Measurements from ENCODE around the gene PRKAG2.

Gene PRKAG2

GRCh38 chr7:151621961-151622360, 255.0 kb downstream of the PRKAG2 start:
- FAIRE-seq = no peak
- no peak for TF ChIP-seq POLR2A (IDR thresholded peaks at IDR 0.05; ENCODE audit: low read depth, low read length)
- no peak for DNase-seq (ENCODE audit: insufficient read length, low spot score)

GRCh38 chr7:151616443-151617213, 260.3 kb downstream of the PRKAG2 start:
- DNase-seq (ENCODE audit: insufficient read length, low spot score) (no peak), FAIRE-seq (no peak)
- TF ChIP-seq POLR2A (IDR thresholded peaks at IDR 0.05; ENCODE audit: low read depth, low read length) = no peak

GRCh38 chr7:151615784-151616183, 261.1 kb downstream of the PRKAG2 start:
- no peak for TF ChIP-seq POLR2A (IDR thresholded peaks at IDR 0.05; ENCODE audit: low read depth, low read length)
- DNase-seq (ENCODE audit: insufficient read length, low spot score) (no peak), FAIRE-seq (no peak)

DNA sequence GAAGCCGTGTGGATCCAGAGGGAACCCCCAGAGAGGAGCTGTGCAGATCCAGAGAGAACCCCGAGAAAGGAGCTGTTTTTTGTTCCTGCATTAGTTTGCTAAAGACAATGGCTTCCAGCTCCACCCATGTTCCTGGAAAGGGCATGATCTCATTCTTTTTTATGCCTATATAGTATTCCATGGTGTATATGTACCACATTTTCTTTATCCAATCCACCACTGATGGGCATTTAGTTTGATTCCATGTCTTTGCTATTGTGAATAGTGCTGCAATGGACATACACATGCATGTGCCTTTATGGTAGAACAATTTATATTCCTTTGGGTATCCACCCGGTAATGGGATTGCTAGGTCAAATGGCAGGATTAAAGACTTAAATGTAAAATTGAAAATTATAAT, 261.9 kb downstream of the PRKAG2 start:
- DNase-seq (ENCODE audit: insufficient read length, low spot score) = no peak
- no peak for FAIRE-seq
- no peak for TF ChIP-seq POLR2A (IDR thresholded peaks at IDR 0.05; ENCODE audit: low read depth, low read length)

- no peak for FAIRE-seq
- DNase-seq (ENCODE audit: insufficient read length, low spot score) = no peak
- no peak for TF ChIP-seq POLR2A (IDR thresholded peaks at IDR 0.05; ENCODE audit: low read depth, low read length)
Observed at GRCh38 chr7:151614019-151614418, 262.9 kb downstream of the PRKAG2 start.

DNA sequence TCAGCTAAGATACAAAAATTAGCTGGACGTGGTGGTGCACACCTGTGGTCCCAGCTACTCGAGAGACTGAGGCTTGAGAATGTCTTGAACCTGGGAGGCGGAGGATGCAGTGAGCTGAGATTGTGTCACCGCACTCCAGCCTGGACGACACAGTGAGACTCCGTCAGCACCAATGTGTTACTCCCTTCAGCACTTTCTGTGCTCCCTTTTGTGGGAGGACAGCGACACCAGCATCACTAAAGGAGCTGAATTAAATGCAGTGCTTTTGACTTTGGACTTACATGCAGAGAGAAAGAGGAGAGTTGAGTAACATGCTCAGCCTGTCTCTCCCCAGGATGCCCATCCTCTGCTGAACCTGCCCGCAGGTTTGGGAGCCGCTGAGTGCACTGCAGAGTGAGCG, 265.0 kb downstream of the PRKAG2 start:
- TF ChIP-seq POLR2A (IDR thresholded peaks at IDR 0.05; ENCODE audit: low read depth, low read length) = no peak
- FAIRE-seq = no peak
- no peak for DNase-seq (ENCODE audit: insufficient read length, low spot score)

DNA sequence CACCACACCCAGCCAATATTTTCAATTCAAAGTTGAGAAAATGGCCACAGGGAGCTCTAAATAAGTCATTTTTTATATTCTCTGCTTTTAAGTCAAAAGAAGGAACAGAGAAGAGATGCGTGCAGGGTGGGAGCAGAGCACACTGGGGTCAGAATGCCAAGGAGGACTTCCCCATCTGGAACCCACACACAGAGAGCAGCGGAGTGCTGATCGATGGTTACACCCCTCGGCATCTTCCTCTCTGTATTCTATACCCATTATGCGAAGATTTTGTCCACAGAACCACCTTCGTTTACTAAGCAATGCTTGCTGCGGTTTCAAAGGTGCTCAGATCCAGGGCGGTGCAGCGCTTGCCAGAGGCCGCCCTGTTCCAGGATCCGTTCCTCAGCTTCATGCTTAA, 265.9 kb downstream of the PRKAG2 start:
- no peak for TF ChIP-seq POLR2A (IDR thresholded peaks at IDR 0.05; ENCODE audit: low read depth, low read length)
- FAIRE-seq = no peak
- DNase-seq (ENCODE audit: insufficient read length, low spot score) = no peak

- no peak for DNase-seq (ENCODE audit: insufficient read length, low spot score)
- TF ChIP-seq POLR2A (IDR thresholded peaks at IDR 0.05; ENCODE audit: low read depth, low read length) = no peak
- no peak for FAIRE-seq
Observed at GRCh38 chr7:151608031-151608551, 268.8 kb downstream of the PRKAG2 start.

GRCh38 chr7:151607464-151607867, 269.4 kb downstream of the PRKAG2 start:
- TF ChIP-seq POLR2A (IDR thresholded peaks at IDR 0.05; ENCODE audit: low read depth, low read length) = no peak
- FAIRE-seq = no peak
- no peak for DNase-seq (ENCODE audit: insufficient read length, low spot score)

DNA sequence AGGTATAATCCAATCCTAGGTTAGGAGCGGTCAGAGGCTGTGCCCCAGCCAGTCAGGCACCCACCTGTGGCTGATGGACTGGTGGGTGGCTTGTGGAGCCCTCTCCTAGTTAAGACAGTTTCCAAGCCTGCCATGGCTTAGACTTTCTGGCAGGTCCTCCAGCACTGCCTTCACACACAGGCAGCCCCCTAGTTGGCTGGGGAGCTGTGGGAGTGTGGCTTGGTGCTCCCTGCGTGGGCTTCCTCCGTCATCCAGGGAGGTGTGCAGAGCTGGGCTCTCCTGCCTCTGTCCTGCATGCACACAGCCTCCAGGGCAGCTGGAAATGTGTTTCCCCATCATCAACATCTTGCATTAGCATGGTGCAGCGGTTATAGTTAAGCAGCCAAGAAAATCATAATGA, 273.0 kb downstream of the PRKAG2 start:
- FAIRE-seq (no peak), DNase-seq (ENCODE audit: insufficient read length, low spot score) (no peak)
- TF ChIP-seq POLR2A (IDR thresholded peaks at IDR 0.05; ENCODE audit: low read depth, low read length) = no peak

- TF ChIP-seq POLR2A (IDR thresholded peaks at IDR 0.05; ENCODE audit: low read depth, low read length) = no peak
- no peak for DNase-seq (ENCODE audit: insufficient read length, low spot score)
- no peak for FAIRE-seq
Observed at GRCh38 chr7:151601521-151602305, 275.2 kb downstream of the PRKAG2 start.

DNA sequence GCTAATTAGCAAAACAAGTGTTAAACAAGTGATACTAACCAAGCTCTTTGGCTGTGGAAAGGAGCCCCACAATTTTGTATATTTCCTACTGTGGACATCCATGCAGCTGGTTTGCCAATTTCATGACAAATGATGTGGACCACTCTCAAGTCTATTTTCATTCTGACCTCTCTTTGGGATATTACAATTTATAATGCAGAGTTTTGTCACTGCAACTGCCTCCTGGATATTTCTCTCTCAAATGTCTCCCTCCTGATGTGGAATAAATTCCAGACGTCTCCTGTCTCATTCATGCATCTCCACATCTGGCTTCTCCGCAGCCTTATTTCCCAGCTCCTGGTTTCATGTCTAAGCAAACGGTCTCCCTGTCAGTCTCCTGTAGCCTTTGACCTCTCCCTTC, 276.6 kb downstream of the PRKAG2 start:
- FAIRE-seq = no peak

GRCh38 chr7:151599401-151600227, 277.3 kb downstream of the PRKAG2 start:
- peak; percentile 36 for FAIRE-seq
- DNase-seq (ENCODE audit: insufficient read length, low spot score) = peak; percentile 74
- no peak for TF ChIP-seq POLR2A (IDR thresholded peaks at IDR 0.05; ENCODE audit: low read depth, low read length)

More for the DNA sequence above, 276.6 kb downstream of the PRKAG2 start:
- TF ChIP-seq POLR2A (IDR thresholded peaks at IDR 0.05; ENCODE audit: low read depth, low read length) = no peak
- no peak for DNase-seq (ENCODE audit: insufficient read length, low spot score)

All from H54 (cell line).